Suppressor macrophage treated with lipopolysaccharide for 1 hour (primary cell): ENCODE measurements around the gene OSBPL10.
"Not testable (repeated sequence)": the region's sequence is repeated elsewhere in the genome, so short reads cannot be mapped to it uniquely, and the experiment has no call there.

ENCODE experiments used
- DNase-seq, 3 donors: peaks; one replicate each; pipeline ENCODE4 v3.0.0-alpha.2; 2020 to 2022

The OSBPL10 gene

GRCh38 chr3:31981206-31982181 lies at the start of gene OSBPL10, which contains the start of gene ZNF860:
Gene OSBPL10, minus strand, starts transcription at chr3:31981262. Its CDS starts 83 bp downstream, at chr3:31981179.
Gene ZNF860, plus strand, starts transcription at chr3:31981750. Its CDS starts 7,330 bp downstream, at chr3:31989080.
- peak; percentile 59 to 80 (median 65) for DNase-seq

GRCh38 chr3:32026593-32026992 lies 45.5 kb upstream of the OSBPL10 start:
- DNase-seq = peak in 1 of 3 donors; percentile 21

GRCh38 chr3:32022947-32023346 lies 41.9 kb upstream of the OSBPL10 start:
- DNase-seq = no peak

- no peak for DNase-seq
Measured at GRCh38 chr3:32021748-32022147, 40.7 kb upstream of the OSBPL10 start.

- no peak for DNase-seq
Measured at GRCh38 chr3:32021155-32021554, 40.1 kb upstream of the OSBPL10 start.

GRCh38 chr3:32018757-32019564 lies 37.9 kb upstream of the OSBPL10 start:
- peak; percentile 62 to 76 (median 75) for DNase-seq

- no peak for DNase-seq
Measured at GRCh38 chr3:32017286-32017685, 36.2 kb upstream of the OSBPL10 start.

GRCh38 chr3:32015638-32016037 lies 34.6 kb upstream of the OSBPL10 start:
- DNase-seq = not testable (repeated sequence)

- not testable (repeated sequence) for DNase-seq
Measured at GRCh38 chr3:32010699-32011098, 29.6 kb upstream of the OSBPL10 start.

- DNase-seq = no peak
Measured at GRCh38 chr3:32009957-32010356, 28.9 kb upstream of the OSBPL10 start.

GRCh38 chr3:32009101-32009500 lies 28.0 kb upstream of the OSBPL10 start:
- DNase-seq = no peak

GRCh38 chr3:32004113-32004765 lies 23.2 kb upstream of the OSBPL10 start:
- no peak for DNase-seq

GRCh38 chr3:32003380-32003779 lies 22.3 kb upstream of the OSBPL10 start:
- DNase-seq = no peak

- DNase-seq = peak in 2 of 3 donors; percentile 28 to 36
Measured at GRCh38 chr3:32002561-32003368, 21.7 kb upstream of the OSBPL10 start.

GRCh38 chr3:32000877-32001276 lies 19.8 kb upstream of the OSBPL10 start:
- no peak for DNase-seq

- no peak for DNase-seq
Measured at GRCh38 chr3:31999907-32000439, 18.9 kb upstream of the OSBPL10 start.

- DNase-seq = no peak
Measured at GRCh38 chr3:31997500-31997899, 16.4 kb upstream of the OSBPL10 start.

- no peak for DNase-seq
Measured at GRCh38 chr3:31996195-31996594, 15.1 kb upstream of the OSBPL10 start.

- not testable (repeated sequence) for DNase-seq
Measured at GRCh38 chr3:31995026-31995425, 14.0 kb upstream of the OSBPL10 start.

GRCh38 chr3:31993843-31994242 lies 12.8 kb upstream of the OSBPL10 start:
- DNase-seq = no peak

- DNase-seq = not testable (repeated sequence)
Measured at GRCh38 chr3:31992995-31993394, 11.9 kb upstream of the OSBPL10 start.

GRCh38 chr3:31988271-31988670 lies 7.2 kb upstream of the OSBPL10 start:
- no peak for DNase-seq
